Measurements from ENCODE around the gene RNU7-1. TPM values are rescaled to one million over a fixed set of nuclear protein-coding genes. Genes with fewer than 3 reads are reported as not detected.

Gene RNU7-1
- total RNA-seq (not detected in 2 replicates), polyA plus RNA-seq (not detected in 2 replicates)

DNA sequence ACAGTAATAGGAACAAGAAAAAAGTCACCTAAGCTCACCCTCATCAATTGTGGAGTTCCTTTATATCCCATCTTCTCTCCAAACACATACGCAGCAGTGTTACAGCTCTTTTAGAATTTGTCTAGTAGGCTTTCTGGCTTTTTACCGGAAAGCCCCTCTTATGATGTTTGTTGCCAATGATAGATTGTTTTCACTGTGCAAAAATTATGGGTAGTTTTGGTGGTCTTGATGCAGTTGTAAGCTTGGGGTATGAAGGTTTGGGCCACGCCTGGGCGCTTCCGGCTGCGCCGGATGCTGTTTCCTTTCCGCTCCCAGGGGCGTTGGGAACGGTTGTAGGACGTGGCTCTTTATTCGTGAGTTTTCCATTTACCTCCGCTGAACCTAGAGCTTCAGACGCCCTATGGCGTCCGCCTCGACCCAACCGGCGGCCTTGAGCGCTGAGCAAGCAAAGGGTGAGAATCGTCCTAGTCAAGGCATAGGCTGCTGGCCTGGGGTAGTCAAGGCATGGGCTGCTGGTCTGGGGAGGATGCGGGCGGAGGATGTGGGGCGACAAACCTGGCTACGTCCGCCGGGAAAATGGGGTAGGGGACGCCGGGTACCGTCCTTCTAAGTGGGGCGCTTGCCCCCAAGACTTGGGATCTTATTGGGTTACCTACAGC is at the start of gene RNU7-1, which contains the start of gene C12orf57:
Gene RNU7-1 (plus strand): TSS at position 95 of the 659 bp plus-strand sequence.
Gene C12orf57 (plus strand): TSS at position 301 of the 659 bp plus-strand sequence. CDS start 100 bp downstream, at position 401.
- TF ChIP-seq, protein P1, sequence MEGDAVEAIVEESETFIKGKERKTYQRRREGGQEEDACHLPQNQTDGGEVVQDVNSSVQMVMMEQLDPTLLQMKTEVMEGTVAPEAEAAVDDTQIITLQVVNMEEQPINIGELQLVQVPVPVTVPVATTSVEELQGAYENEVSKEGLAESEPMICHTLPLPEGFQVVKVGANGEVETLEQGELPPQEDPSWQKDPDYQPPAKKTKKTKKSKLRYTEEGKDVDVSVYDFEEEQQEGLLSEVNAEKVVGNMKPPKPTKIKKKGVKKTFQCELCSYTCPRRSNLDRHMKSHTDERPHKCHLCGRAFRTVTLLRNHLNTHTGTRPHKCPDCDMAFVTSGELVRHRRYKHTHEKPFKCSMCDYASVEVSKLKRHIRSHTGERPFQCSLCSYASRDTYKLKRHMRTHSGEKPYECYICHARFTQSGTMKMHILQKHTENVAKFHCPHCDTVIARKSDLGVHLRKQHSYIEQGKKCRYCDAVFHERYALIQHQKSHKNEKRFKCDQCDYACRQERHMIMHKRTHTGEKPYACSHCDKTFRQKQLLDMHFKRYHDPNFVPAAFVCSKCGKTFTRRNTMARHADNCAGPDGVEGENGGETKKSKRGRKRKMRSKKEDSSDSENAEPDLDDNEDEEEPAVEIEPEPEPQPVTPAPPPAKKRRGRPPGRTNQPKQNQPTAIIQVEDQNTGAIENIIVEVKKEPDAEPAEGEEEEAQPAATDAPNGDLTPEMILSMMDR (IDR thresholded peaks at IDR 0.05; ENCODE audit: poor library complexity): no peak
- TF ChIP-seq EZH2 (IDR thresholded peaks at IDR 0.05; ENCODE audit: borderline replicate concordance): no peak
- no peak for TF ChIP-seq EZH2phosphoT487 (IDR thresholded peaks at IDR 0.05; ENCODE audit: low read depth, severe bottlenecking, unreplicated experiment)
- H3K9me2 ChIP-seq (replicated peaks; ENCODE audit: insufficient read depth): no peaks in the 10 kb centered on the region
- H3K27ac ChIP-seq: peak within 1 kb of the TSS; percentile 81
- peaks cover 19% of the 10 kb centered on the region for H3K4me1 ChIP-seq (ENCODE audit: insufficient read depth)
- no peaks in the 10 kb centered on the region for H3K27me3 ChIP-seq
- H3K79me2 ChIP-seq: peaks cover 28% of the 10 kb centered on the region
- under 1% methylated on average over 31 of the region's 31 CpGs for WGBS (ENCODE audit: low lambda C conversion rate, missing lambda C conversion rate)
- no peaks in the 10 kb centered on the region for H3K36me3 ChIP-seq (replicated peaks; ENCODE audit: insufficient read depth, low read depth)
- peak; percentile 89 for DNase-seq (ENCODE audit: low spot score)
- H3K4me3 ChIP-seq: peak within 1 kb of the TSS; percentile 48
- H3K4me2 ChIP-seq: peak within 1 kb of the TSS; percentile 88
- H4K20me1 ChIP-seq (ENCODE audit: insufficient read depth, poor library complexity, severe bottlenecking): no peaks in the 10 kb centered on the region
- peak within 1 kb of the TSS; percentile 42 for H2AFZ ChIP-seq
- no peaks in the 10 kb centered on the region for H3K9me3 ChIP-seq (ENCODE audit: low read depth)

DNA sequence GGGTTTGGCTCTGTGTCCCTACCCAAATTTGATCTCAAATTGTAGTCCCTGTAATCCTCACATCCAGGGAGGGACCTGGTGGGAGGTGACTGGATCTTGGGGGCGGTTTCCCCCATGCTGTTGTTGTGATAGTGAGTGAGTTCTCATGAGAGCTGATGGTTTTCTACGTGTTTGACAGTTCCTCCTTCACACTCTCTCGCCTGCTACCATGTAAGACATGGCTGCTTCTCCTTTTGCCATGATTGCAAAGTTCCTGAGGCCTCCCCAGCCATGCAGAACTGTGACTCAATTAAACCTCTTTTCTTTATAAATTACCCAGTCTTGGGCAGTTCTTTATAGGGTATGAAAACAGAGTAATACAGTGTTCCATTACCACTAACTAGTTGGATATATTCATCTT is 49.3 kb upstream of the RNU7-1 start:
- no peaks in the 10 kb centered on the region for H3K9me2 ChIP-seq (replicated peaks; ENCODE audit: insufficient read depth)
- no peak overlapping the region for H3K4me3 ChIP-seq
- H2AFZ ChIP-seq: no peak overlapping the region
- H3K27me3 ChIP-seq: no peaks in the 10 kb centered on the region
- peaks cover 9% of the 10 kb centered on the region for H3K79me2 ChIP-seq
- H3K4me1 ChIP-seq (ENCODE audit: insufficient read depth): peaks cover 4% of the 10 kb centered on the region
- H3K27ac ChIP-seq: no peak overlapping the region
- no peaks in the 10 kb centered on the region for H4K20me1 ChIP-seq (ENCODE audit: insufficient read depth, poor library complexity, severe bottlenecking)
- DNase-seq (ENCODE audit: low spot score): no peak
- WGBS (ENCODE audit: low lambda C conversion rate, missing lambda C conversion rate): 94% methylated on average over 3 of the region's 3 CpGs
- H3K36me3 ChIP-seq (replicated peaks; ENCODE audit: insufficient read depth, low read depth): no peaks in the 10 kb centered on the region
- no peaks in the 10 kb centered on the region for H3K9me3 ChIP-seq (ENCODE audit: low read depth)
- TF ChIP-seq EZH2phosphoT487 (IDR thresholded peaks at IDR 0.05; ENCODE audit: low read depth, severe bottlenecking, unreplicated experiment): no peak
- TF ChIP-seq, protein P1 (IDR thresholded peaks at IDR 0.05; ENCODE audit: poor library complexity): no peak
- TF ChIP-seq EZH2 (IDR thresholded peaks at IDR 0.05; ENCODE audit: borderline replicate concordance): no peak
- no peak overlapping the region for H3K4me2 ChIP-seq

DNA sequence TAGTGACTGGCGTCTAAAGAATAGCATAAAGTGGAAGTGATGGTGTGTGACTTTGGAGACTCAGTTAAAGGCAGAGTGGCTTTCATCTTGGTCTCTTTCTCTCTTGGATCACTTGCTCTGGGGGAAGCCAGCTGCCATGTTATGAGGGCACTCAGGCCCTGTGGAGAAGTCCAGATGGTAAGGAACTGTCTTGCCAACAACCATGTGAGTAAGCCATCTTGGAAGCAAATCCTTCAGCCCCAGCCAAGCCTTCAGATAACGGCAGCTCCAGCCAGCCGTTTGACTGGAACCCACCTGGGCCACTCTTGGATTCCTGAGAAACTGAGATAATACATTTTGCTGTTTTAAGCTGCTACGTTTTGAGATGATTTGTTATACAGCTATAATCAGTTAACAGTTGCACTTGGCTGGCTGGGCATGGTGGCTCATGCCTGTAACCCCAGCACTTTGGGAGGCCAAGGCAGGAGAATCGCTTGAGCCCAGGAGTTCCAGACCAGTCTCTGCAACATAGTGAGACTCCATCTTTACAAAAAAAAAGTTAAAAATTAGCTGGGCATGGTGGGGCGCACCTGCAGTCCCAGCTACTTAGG is 46.7 kb upstream of the RNU7-1 start:
- H3K36me3 ChIP-seq (replicated peaks; ENCODE audit: insufficient read depth, low read depth): no peaks in the 10 kb centered on the region
- no peaks in the 10 kb centered on the region for H3K27me3 ChIP-seq
- H3K9me3 ChIP-seq (ENCODE audit: low read depth): no peaks in the 10 kb centered on the region
- no peak overlapping the region for H2AFZ ChIP-seq
- no peak for TF ChIP-seq EZH2 (IDR thresholded peaks at IDR 0.05; ENCODE audit: borderline replicate concordance)
- TF ChIP-seq EZH2phosphoT487 (IDR thresholded peaks at IDR 0.05; ENCODE audit: low read depth, severe bottlenecking, unreplicated experiment): no peak
- TF ChIP-seq, protein P1 (IDR thresholded peaks at IDR 0.05; ENCODE audit: poor library complexity): no peak
- no peak overlapping the region for H3K4me3 ChIP-seq
- no peak overlapping the region for H3K27ac ChIP-seq
- peaks cover 3% of the 10 kb centered on the region for H3K79me2 ChIP-seq
- H3K4me2 ChIP-seq: no peak overlapping the region
- H3K9me2 ChIP-seq (replicated peaks; ENCODE audit: insufficient read depth): no peaks in the 10 kb centered on the region
- DNase-seq (ENCODE audit: low spot score): no peak
- WGBS (ENCODE audit: low lambda C conversion rate, missing lambda C conversion rate): 94% methylated on average over 6 of the region's 6 CpGs
- H3K4me1 ChIP-seq (ENCODE audit: insufficient read depth): no peaks in the 10 kb centered on the region
- no peaks in the 10 kb centered on the region for H4K20me1 ChIP-seq (ENCODE audit: insufficient read depth, poor library complexity, severe bottlenecking)

Measured in hepatocyte (in vitro differentiated cells).